ENCODE results near the gene CAMK2D.

DNA sequence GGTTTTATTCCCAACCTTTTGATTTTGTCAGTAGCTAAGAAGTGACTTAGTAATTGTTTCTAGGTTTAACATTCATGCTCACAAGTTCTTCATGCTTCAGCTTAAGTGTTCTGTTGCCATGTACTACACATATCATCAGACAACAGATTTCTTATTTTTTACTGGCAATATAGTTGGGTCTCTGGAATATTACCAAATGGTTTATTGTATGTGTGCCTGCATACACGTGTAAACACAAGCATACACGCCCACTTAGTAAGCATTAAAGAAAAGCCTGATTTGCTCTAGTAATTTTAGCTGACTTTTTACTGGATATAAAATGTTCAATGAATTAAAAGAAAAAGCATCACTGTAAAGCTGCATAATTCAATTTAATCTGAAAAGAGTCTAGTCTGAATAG is 199.8 kb downstream of the CAMK2D start:
- TF ChIP-seq, protein P1, sequence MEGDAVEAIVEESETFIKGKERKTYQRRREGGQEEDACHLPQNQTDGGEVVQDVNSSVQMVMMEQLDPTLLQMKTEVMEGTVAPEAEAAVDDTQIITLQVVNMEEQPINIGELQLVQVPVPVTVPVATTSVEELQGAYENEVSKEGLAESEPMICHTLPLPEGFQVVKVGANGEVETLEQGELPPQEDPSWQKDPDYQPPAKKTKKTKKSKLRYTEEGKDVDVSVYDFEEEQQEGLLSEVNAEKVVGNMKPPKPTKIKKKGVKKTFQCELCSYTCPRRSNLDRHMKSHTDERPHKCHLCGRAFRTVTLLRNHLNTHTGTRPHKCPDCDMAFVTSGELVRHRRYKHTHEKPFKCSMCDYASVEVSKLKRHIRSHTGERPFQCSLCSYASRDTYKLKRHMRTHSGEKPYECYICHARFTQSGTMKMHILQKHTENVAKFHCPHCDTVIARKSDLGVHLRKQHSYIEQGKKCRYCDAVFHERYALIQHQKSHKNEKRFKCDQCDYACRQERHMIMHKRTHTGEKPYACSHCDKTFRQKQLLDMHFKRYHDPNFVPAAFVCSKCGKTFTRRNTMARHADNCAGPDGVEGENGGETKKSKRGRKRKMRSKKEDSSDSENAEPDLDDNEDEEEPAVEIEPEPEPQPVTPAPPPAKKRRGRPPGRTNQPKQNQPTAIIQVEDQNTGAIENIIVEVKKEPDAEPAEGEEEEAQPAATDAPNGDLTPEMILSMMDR (conservative IDR thresholded peaks at IDR 0.05; ENCODE audit: low read depth, low read length): no peak
- TF ChIP-seq EZH2 (IDR thresholded peaks at IDR 0.05; ENCODE audit: borderline replicate concordance, low read depth, low read length, poor library complexity, severe bottlenecking): no peak
